Left renal cortex interstitium (tissue), 4 donors: ENCODE results near the gene PPP1R12A. TPM values are rescaled to one million over a fixed set of nuclear protein-coding genes. Genes with fewer than 3 reads are reported as not detected.
A peak's percentile ranks its signal among the peaks of the same experiment; 100 is the strongest.
"Not testable (repeated sequence)": the region's sequence is repeated elsewhere in the genome, so short reads cannot be mapped to it uniquely, and the experiment has no call there.

Source experiments
- DNase-seq, 4 donors: peaks; one replicate each; pipeline ENCODE4 v3.0.0-alpha.2; 2013; ENCODE audit warnings: low read depth in 4 of 4, low spot score in 2 of 4, missing footprints in 1 of 4
- polyA plus RNA-seq, 4 donors: library from polyadenylated mRNA; unstranded; fragments of 120-200 nt; gene quantifications; one replicate each; pipeline ENCODE4 v1.2.1, GENCODE V29; 2013; ENCODE audit not compliant: insufficient read length in 4 of 4

PPP1R12A gene
- polyA plus RNA-seq: 100 to 1,000 TPM in 3 of 4 donors, 10 to 100 TPM in 1; 90.9 to 115 (median 102) TPM

DNA sequence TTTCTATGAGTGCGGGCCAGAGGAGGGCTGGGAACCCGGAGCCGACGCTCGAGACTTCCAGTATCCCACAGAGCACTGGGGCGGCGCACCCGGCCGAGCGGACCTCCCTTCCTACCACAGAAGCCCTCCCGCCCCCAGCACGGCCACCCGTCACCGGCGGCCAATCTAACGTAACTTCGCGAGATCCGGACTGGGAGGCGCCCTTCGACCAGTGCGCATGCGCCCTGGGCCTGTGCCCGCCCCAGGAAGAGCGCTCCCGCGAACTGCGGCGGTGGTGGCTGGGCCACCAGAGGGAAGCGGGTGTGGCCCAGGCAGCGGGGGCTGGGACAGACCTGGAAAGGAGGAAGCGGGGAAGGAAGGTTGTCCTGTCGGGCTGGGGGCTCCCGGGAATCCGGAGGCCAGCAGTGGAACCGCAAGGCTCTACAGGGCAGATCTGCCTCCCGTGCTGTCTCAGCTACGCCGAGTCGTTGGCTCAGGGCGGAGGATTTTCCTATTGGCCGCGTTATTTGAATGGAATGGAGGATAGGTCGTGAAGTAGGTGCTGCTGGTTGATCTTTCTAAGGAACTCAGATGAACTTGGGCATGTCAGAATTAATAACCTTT, at the start of gene PPP1R12A:
PPP1R12A (minus strand) TSS at position 77 of the 603 bp plus-strand sequence. CDS start 166 bp downstream, outside the sequence.
- peak; percentile 86 to 96 (median 94) for DNase-seq

DNA sequence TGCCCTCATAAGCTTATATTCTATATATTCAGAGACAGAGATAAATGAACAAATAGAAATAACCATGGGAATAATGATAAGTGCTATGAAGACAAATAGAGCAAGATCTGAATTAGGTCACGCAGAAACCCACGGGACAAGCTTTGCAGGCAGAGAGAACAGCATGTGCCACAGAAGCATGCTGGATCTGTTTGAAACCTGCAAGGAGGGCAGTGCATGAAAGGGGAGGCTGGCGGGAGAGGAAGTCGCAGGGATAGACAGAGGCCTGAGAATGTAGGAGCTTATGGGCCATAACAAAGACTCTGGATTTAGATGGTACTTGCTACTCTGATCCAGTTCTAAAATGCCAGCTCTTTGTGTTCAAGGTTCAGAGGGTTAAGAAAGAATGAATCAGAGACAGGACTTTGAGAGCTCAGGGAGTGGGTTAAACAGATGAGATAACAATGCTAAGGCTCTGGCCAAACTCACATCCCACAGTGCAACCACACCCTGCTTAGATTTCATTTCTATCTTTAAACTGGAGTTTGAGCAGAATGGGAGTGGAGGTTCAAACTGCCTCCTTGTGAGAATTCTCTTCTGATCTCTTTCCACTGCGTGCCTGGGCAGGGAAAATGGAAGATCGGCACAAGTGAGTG, 49.2 kb upstream of the PPP1R12A start:
- DNase-seq: no peak

DNA sequence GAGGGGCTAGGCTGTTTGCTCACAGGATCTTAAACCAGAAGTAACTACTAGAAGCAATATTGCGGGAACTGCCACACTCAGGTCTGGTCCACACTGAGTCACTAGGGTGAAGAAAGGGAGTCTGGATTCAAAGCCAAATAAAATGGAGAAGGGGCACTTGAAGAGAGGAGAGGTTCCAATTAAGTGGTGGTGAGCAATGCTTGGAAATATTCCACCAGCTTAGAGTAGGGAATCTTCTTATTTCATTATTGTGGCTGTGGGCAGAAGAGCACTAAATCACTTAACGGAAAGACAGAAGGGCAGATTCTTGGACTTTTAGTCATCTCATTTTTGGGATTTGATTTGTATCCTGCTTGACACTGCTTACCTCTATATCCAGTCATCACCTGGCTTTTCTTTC, 48.6 kb upstream of the PPP1R12A start:
- DNase-seq: no peak

DNA sequence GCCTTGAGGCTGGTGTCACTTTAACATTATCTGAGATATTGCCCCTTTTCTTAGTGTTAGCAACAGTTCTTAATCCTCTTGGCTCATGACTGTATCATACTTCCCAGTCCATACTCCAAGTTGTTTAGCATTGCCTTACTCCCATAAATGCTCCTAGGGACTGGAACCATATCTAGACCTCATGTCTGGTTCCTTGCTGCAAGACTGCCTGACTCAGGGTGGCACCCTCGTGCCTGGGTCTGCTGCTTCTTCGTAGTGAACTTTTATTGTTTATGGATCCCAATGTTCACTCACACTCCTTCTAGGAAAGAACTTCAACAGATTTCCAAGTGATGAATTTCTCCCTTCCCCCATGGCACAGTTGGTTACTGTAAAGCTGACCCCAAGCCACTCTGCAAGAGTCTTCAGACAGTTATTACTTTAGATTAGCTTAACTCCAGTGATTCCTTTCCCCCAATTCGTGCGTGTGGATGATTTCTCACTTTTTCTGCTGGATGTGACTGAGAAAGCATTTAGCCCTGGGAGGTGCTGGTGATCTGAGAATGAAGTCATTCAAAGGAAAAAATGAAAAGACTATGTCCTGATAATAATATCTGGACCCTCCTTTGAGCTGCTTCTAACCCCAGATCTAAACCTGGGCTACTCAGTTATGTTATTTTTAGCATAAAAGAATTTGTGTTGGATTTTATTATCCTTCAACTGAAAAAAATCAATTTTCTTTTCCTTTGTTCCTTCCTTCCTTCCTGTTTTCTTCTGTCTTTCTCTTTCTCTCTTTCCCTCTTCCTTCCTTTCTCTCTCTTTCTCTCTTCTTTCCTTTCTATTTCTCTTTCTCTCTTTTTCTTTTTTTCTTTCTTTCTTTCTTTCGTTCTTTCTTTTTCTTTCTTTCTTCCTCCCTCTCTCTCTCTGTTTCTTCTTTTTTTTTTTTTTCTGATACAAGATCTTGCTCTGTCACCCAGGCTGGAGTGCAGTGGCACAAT, 47.5 kb upstream of the PPP1R12A start:
- no peak for DNase-seq

- DNase-seq: no peak
These were observed 43.8 kb upstream of the PPP1R12A start for GRCh38 chr12:79978692-79979091.

- not testable (repeated sequence) for DNase-seq
These were observed 43.1 kb upstream of the PPP1R12A start for GRCh38 chr12:79977856-79978460.

- DNase-seq: no peak
These were observed 40.2 kb upstream of the PPP1R12A start for GRCh38 chr12:79975143-79975542.

DNA sequence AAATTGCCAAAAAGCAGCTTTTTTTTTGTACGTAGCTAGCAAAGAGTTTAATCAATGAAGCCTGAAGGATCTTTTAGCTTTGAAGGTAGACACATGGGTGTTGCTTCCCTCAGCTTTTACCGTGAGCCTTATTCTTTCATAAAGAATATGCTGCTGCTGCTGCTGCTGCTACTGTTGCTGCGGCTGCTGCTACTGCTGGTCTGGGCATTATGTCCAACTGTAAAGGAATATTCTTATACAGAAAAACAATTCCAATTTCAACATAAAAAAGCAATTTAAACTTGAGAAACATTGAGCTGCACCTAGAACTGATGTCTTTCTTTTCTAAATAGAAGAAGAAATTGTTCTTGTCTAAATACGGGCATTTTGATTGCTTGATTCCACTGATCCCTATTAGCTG, 38.9 kb upstream of the PPP1R12A start:
- no peak for DNase-seq

GRCh38 chr12:79964100-79964627, 29.3 kb upstream of the PPP1R12A start:
- DNase-seq: no peak

- no peak for DNase-seq
These were observed 26.5 kb upstream of the PPP1R12A start for GRCh38 chr12:79961411-79961810.

GRCh38 chr12:79959484-79959883, 24.6 kb upstream of the PPP1R12A start:
- DNase-seq: no peak

DNA sequence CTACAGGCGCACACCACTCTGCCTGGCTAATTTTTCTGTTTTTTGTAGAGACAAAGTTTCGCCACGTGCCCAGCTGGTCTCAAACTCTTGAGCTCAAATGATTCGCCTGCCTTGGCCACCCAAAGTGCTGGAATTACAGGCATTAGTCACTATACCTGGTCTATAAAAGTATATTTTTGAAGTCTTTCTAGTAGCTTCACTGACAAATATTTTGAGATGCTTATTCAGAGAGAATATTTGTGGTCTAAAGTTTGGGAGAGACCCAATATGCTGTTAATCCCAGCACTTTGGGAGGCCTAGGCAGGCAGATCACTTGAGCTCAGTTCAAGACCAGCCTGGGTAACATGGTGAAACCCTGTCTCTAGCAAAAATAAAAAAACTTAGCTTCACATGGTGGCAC, 22.0 kb upstream of the PPP1R12A start:
- DNase-seq: no peak

DNA sequence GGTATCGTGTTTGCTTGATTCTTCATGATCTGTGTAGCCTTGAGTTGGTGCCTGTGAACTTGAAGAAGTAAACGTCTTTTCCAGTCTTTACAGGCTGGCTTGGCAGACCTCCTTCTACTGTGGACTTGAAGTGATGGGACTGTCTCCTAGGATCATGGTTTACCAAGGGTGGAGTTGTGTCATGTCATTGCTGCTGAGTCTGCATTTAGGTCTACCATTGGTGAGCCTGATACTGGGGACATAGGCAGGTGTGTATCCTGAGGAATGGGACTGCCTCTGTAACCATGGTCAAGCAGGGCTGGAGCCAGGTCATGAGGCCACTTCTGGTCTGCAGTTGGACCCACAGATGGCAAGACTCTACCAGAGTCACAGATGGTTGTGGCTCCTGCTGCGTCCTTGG, 20.7 kb upstream of the PPP1R12A start:
- no peak for DNase-seq

GRCh38 chr12:79954037-79954610, 19.2 kb upstream of the PPP1R12A start:
- no peak for DNase-seq

GRCh38 chr12:79949098-79949497, 14.2 kb upstream of the PPP1R12A start:
- no peak for DNase-seq

DNA sequence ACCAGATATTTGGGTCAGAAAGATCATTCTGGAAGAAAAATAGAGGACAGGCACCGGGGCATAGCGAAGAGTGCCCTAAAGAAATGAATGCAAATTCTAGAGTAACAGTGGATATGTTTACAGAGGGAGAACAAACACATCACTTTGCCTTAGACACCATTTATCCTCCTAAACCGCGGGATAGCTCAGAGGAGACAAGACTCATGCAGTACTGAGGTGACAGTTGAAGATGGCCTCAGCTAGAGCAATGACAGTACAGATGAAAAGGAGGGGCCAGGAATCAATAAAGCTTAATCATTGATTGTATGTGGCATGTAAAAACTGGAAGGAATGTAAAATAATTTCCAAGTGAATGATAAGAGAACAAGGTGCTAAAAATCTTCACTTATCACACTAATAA, 10.5 kb upstream of the PPP1R12A start:
- DNase-seq: no peak

DNA sequence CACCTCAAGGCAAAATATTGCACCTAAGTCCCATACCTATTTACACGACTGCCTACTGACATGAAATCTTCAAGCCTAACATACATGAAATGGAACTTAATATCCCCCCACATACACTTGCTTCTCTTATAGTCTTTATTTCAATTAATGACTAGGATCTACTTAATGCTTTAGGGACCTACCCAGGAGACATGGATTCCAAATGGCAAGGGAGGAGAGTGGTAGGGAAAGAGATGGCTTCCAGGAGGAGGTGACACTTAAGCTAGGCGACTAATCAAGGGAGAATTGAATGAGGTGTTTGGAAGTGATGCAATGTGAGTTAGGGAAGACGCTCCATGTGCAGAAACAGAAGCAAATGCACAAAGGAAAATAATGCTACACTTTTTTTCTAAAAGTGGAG, 9.7 kb upstream of the PPP1R12A start:
- DNase-seq: no peak

DNA sequence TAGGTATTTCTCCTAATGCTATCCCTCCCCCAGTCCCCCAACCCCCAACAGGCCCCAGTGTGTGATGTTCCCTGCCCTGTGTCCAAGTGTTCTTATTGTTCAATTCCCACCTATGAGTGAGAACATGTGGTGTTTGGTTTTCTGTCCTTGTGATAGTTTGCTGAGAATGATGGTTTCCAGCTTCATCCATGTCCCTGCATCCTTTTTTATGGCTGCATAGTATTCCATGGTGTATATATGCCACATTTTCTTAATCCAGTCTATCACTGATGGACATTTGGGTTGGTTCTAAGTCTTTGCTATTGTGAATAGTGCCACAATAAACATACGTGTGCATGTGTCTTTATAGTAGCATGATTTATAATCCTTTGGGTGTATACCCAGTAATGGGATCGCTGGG, 7.9 kb upstream of the PPP1R12A start:
- not testable (repeated sequence) for DNase-seq

GRCh38 chr12:79939728-79940310, 4.9 kb upstream of the PPP1R12A start:
- no peak for DNase-seq

DNA sequence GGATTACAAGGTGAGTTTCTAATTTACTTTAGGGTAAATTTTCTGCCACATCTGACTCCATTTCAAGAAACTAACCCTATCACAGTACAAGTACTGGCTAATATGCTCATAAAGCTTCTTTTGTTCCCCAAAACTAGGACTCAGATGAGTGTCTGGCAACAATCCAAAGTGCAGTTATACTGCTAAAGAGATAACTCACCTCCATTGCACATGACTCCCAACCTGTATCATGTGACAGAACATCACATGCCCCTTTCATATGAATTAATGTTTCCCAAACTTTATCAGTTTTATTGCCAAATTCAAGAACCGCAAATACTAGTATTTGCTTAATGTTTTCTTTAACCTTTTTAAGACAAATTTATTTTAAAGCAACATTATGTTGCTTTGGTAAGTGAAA, 3.9 kb upstream of the PPP1R12A start:
- DNase-seq: no peak
